Measurements from ENCODE around the gene TMEM26.

DNA sequence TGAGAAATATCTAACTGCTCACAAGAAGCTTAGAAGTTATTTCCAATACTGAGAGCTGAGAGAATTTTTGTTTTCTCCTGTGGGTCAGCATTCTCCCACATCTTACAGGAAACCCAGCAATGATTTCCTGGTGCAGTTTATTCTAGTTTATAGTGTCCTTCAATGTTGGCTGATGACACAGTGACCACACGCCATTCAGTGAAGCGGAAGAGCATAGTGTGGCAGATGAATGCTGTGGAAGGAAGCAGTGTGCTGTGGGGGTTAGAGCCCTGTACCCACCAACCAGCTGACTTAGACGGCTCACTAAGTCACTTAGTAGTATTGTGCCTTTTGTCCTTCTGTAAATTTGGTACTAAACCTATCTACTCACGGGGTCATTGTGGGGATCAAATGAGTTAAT is 1.4 kb upstream of the TMEM26 start:
- TF ChIP-seq, protein P1, sequence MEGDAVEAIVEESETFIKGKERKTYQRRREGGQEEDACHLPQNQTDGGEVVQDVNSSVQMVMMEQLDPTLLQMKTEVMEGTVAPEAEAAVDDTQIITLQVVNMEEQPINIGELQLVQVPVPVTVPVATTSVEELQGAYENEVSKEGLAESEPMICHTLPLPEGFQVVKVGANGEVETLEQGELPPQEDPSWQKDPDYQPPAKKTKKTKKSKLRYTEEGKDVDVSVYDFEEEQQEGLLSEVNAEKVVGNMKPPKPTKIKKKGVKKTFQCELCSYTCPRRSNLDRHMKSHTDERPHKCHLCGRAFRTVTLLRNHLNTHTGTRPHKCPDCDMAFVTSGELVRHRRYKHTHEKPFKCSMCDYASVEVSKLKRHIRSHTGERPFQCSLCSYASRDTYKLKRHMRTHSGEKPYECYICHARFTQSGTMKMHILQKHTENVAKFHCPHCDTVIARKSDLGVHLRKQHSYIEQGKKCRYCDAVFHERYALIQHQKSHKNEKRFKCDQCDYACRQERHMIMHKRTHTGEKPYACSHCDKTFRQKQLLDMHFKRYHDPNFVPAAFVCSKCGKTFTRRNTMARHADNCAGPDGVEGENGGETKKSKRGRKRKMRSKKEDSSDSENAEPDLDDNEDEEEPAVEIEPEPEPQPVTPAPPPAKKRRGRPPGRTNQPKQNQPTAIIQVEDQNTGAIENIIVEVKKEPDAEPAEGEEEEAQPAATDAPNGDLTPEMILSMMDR (IDR thresholded peaks at IDR 0.05) = no peak
- no peak for TF ChIP-seq EZH2 (IDR thresholded peaks at IDR 0.05)

Data from neural progenitor cell (in vitro differentiated cells).